HG03064 (cell line): ENCODE measurements around the gene FAF1.

Experiments
- ATAC-seq: cut with Tn5 transposase; IDR thresholded peaks from one replicate; pipeline ENCODE4 v1.9.1; 2021; ENCODE audit warnings: low read depth; ENCODE audit not compliant: unreplicated experiment

FAF1 gene

GRCh38 chr1:50523548-50523947, 436.5 kb downstream of the FAF1 start:
- no peak for ATAC-seq

GRCh38 chr1:50522691-50523342, 437.2 kb downstream of the FAF1 start:
- ATAC-seq: no peak

DNA sequence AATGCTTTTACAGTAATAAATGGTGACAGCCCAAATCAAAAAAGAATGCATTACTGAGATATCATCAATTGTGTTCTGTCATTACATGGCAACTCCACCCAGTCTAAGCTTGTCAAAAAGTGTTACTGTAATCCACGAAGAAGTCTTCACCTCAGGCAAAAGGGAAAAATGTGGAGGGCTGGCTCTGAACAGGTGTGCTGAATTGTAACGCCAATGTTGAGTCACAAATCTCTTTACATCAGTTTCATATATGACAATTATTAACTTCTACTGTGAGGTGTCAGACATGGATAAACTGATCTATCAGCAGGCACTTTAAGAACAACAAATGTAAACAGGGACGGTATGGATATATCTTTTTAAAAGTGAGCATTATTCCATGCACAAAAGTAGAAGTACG, 438.4 kb downstream of the FAF1 start:
- peak; percentile 61 for ATAC-seq

DNA sequence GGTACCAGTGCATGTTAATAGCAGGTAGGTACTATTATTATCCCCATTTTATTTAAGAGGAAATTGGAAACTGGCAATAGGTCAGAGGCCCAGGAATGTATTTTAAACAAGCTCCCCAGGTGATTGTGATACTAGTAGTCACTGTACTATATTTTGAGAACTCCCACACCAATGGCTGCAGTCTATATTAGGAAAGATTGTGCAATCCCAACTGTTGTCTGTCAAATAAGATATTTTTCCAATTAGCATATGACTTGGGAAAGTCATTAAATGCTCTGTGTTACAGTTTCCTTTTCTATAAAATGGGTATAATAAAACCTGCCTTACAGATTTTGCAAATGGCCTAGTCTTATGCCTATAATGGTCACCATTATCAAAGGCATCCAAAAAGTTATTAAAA, 442.6 kb downstream of the FAF1 start:
- ATAC-seq: no peak

- ATAC-seq: no peak
These were observed 444.0 kb downstream of the FAF1 start for GRCh38 chr1:50516056-50516455.

GRCh38 chr1:50508040-50508586, 452.0 kb downstream of the FAF1 start:
- ATAC-seq: no peak

DNA sequence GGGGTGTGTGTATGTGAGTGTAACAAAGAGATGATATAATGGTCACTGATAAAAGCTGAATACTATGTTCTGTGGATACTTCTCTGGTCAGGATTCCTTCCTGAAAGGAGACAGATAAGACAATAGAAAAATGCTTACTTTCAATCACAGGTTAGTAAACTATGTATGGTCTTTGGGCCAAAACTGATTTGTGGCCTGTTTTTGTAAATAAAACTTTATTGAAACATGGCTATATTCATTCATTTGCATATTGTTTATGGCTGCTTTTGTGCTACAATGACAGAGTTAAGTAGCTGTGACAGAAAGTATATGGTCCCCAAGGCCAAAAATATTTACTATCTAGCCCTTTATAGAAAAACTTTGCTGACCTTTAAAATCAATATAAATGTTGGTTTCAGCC, 454.6 kb downstream of the FAF1 start:
- ATAC-seq: no peak

- ATAC-seq: no peak
These were observed 456.6 kb downstream of the FAF1 start for GRCh38 chr1:50503515-50503914.

DNA sequence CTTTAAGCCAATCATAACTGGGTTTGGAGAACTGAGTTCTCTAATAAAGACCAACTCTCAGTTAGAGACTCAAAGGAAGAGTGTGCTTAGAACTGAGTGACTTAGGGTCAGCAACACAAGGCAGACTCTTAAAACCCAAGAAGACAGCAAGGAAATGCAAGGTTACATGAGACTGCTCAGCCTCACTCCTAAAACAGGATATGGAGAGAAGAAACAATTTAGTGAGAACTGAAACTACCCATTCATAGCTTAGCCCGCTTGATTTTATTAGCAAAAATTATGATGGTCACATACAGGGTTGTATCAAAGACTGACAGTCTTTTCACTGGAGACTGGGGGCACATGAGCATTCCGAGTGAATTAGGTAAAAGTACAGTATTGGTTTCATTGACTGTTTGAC, 457.9 kb downstream of the FAF1 start:
- no peak for ATAC-seq

GRCh38 chr1:50497007-50497406, 463.1 kb downstream of the FAF1 start:
- ATAC-seq: no peak

DNA sequence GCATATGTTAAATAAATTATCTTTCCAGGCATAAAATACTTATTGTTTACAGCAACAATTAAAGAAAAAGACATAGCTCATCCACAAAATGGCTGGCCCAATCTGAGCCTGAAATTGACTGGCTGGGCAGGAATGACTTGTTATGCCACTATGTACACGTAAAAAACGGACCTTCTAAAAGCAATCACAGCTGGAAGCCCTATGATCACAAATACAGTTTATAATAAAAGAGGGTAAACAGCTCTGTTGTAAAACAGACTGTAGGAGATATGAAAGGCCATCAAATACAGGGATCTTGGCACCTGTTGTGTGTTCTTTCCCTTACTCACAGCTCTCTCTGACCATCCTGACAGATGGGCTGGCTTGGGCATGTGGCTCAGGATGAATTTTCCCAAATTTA, 466.4 kb downstream of the FAF1 start:
- no peak for ATAC-seq

DNA sequence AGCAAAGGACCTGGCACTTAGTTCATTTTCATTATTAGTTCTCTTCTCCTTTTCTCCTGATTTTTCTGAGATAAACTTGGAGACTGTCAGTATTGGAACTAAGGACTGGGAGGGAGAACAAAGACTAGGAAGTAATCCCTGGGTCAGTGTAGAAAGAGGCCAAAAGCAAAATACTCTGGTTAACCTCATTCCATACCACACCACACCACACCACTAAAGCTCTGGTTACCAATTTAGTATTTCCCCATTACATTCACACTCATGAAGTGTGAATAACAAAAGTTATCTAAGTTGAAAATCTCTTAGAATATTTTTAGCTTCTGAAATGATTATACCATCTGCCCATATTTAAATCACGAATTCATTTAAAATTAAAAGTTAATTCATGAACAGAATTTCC, 467.9 kb downstream of the FAF1 start:
- no peak for ATAC-seq

- ATAC-seq: no peak
These were observed 468.9 kb downstream of the FAF1 start for GRCh38 chr1:50491142-50491541.

DNA sequence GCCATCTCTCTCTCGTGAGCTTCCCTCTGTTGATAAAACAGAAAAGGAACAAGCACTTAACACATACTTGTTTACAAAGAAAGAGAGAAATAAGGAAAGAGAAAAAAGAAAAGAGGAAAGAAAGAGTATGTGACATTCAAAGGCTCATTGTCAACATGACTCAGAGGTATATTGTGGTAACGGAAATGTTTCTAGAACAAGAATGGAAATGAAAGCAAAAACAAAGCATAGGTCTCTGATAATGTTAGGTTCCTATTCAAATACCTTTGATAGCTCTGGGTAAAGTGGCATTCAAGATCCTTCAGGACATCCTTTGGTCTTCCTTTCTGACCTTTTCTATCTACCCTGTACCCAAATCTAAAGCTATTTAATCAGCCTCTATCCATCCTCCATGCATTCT, 469.4 kb downstream of the FAF1 start:
- no peak for ATAC-seq

GRCh38 chr1:50488876-50489275, 471.2 kb downstream of the FAF1 start:
- ATAC-seq: no peak

DNA sequence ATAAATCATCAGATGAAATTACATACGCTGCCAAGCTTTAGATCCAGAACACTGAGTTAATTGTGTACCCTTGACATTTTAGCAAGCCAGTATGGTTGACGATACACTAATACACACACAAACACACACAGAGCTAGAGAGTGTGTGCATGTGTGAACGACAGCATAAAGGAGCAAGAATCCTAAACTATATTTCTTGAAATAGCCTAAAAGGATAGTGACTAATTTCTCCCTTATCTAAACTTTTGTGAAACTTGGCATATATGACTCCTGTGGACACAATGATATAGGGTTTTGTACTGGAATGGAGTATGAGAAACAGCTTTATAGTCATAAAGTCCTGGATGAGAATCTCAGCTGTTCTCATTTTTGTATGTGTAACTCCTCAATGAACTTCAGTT, 471.7 kb downstream of the FAF1 start:
- ATAC-seq: no peak

DNA sequence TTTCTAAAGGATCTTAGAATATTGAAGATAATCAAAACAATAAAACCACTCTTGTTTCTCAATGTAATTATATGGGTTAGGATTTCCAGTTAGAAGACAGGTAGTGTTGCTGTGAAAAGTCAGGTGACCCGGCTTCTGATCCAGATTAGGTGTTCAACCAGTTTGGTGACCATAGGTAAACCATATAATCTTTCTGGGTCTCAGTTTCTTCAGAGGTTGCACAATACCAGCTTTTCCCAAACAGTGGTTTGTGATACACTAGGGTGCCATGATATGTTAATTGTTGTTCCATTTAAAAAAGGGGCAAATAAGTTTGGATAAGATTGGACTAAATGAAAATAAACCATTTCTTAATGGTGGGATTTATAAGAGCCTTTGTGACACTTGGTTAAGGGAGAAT, 472.3 kb downstream of the FAF1 start:
- no peak for ATAC-seq

- ATAC-seq: no peak
These were observed 478.8 kb downstream of the FAF1 start for GRCh38 chr1:50481142-50481736.

DNA sequence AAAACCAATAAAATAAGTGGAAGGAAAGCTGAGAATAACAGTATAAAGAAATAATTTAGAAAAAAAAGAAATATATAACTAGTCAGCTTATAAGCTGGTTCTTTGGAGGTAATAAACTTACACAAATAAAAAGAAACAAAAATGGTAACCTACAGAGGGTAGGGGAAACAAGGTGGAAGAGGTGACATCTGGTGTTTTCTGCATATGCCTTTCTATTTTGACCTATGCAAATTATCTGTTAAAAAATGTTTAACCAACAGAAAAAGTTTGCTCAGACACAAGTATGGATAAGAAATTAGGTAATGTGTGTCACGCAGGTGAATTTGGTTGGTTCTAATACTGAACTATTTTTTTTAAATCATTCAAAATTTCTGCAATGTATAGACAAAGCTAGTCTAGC, 483.3 kb downstream of the FAF1 start:
- peak; percentile 58 for ATAC-seq

GRCh38 chr1:50474859-50475809, 484.9 kb downstream of the FAF1 start:
- ATAC-seq: no peak

GRCh38 chr1:50473513-50473912, 486.6 kb downstream of the FAF1 start:
- ATAC-seq: no peak
